Vagina (tissue), 2 donors: Measurements from ENCODE around the gene ARMC9. TPM values are rescaled to one million over a fixed set of nuclear protein-coding genes. Genes with fewer than 3 reads are reported as not detected.
A peak's percentile ranks its signal among the peaks of the same experiment; 100 is the strongest.

Source experiments
- DNase-seq, 2 donors: peaks; one replicate each; pipeline ENCODE4 v3.0.0-alpha.2; 2017; ENCODE audit errors: extremely low spot score in 2 of 2
- H3K27ac ChIP-seq: fragments of 200-600 bp; sonication (generic); one replicate; pipeline ENCODE4 v1.5.1; 2019
- H3K27me3 ChIP-seq: fragments of 200-600 bp; sonication (generic); one replicate; pipeline ENCODE4 v1.5.1; 2019
- H3K36me3 ChIP-seq, 2 donors: fragments of 200-600 bp; sonication (generic); one replicate each; pipeline ENCODE4 v1.5.1; 2017 to 2019
- H3K4me1 ChIP-seq: fragments of 200-600 bp; sonication (generic); one replicate; pipeline ENCODE4 v1.5.1; 2019
- H3K4me3 ChIP-seq, 2 donors: fragments of 200-600 bp; sonication (generic); 1 replicate in 1 of 2; 2 replicates in 1 of 2; pipeline ENCODE4 v1.5.1; 2016 to 2019
- H3K9me3 ChIP-seq: fragments of 200-600 bp; sonication (generic); one replicate; pipeline ENCODE4 v1.5.1; 2019
- POLR2A ChIP-seq, 2 donors: fragments of 450-650 bp; IDR thresholded peaks; one replicate each; pipeline ENCODE4 v1.6.1; 2017; ENCODE audit warnings: antibody characterized with exemption in 2 of 2, mild to moderate bottlenecking in 2 of 2, moderate library complexity in 2 of 2
- POLR2AphosphoS5 ChIP-seq, 2 donors: sonication (generic); formaldehyde crosslinking; IDR thresholded peaks; one replicate each; pipeline ENCODE4 v1.9.0; 2017; ENCODE audit warnings: antibody characterized with exemption in 2 of 2, mild to moderate bottlenecking in 2 of 2, low read depth in 1 of 2; ENCODE audit not compliant: insufficient read depth in 1 of 2
- intact Hi-C: fragments of 100-400 bp; cut with DNase I; formaldehyde crosslinking; loops from one replicate; pipeline ENCODE4 v1.15.1; 2023
- total RNA-seq: library from RNA; depleted of rRNA; stranded (reverse); fragments of >200 nt; gene quantifications from one replicate; pipeline ENCODE4 v1.2.3, GENCODE V29; 2016
- TF ChIP-seq, protein P1 (sequence below), 3 experiments: fragments of 450-650 bp in 2 of 3; fragments of 200-600 bp in 1 of 3; sonication (generic) in 1 of 3; IDR thresholded peaks; one replicate each; pipeline ENCODE4 v1.5.1; 2017 to 2019; ENCODE audit warnings: antibody characterized with exemption in 3 of 3, mild to moderate bottlenecking in 2 of 3, moderate library complexity in 2 of 3

The ARMC9 gene
- total RNA-seq, 1 donor from 2014 or later: 16.0 TPM

- Histone ChIP-seq H3K4me3 (no peak overlapping the region), H3K36me3 (peaks cover 0 to 41% of the 10 kb centered on the region in 2 donors), H3K27me3 (no peaks in the 10 kb centered on the region), H3K4me1 (peaks cover 12% of the 10 kb centered on the region), H3K9me3 (no peaks in the 10 kb centered on the region), H3K27ac (no peak overlapping the region)
- intact Hi-C loops: no loop called here
- no peak for DNase-seq
- TF ChIP-seq POLR2A (IDR thresholded peaks at IDR 0.05): no peak
- TF ChIP-seq POLR2AphosphoS5 (IDR thresholded peaks at IDR 0.05; ENCODE audit: insufficient read depth in 1 of 2, low read depth in 1 of 2): no peak
- TF ChIP-seq, protein P1, sequence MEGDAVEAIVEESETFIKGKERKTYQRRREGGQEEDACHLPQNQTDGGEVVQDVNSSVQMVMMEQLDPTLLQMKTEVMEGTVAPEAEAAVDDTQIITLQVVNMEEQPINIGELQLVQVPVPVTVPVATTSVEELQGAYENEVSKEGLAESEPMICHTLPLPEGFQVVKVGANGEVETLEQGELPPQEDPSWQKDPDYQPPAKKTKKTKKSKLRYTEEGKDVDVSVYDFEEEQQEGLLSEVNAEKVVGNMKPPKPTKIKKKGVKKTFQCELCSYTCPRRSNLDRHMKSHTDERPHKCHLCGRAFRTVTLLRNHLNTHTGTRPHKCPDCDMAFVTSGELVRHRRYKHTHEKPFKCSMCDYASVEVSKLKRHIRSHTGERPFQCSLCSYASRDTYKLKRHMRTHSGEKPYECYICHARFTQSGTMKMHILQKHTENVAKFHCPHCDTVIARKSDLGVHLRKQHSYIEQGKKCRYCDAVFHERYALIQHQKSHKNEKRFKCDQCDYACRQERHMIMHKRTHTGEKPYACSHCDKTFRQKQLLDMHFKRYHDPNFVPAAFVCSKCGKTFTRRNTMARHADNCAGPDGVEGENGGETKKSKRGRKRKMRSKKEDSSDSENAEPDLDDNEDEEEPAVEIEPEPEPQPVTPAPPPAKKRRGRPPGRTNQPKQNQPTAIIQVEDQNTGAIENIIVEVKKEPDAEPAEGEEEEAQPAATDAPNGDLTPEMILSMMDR (IDR thresholded peaks at IDR 0.05): no peak
Measured at GRCh38 chr2:231168460-231169139, 29.8 kb upstream of the ARMC9 start.

- H3K36me3 ChIP-seq: peaks cover 0 to 41% of the 10 kb centered on the region in 2 donors
- intact Hi-C loops: no loop called here
- no peak overlapping the region for H3K27ac ChIP-seq
- no peaks in the 10 kb centered on the region for H3K9me3 ChIP-seq
- peaks cover 12% of the 10 kb centered on the region for H3K4me1 ChIP-seq
- H3K4me3 ChIP-seq: no peak overlapping the region
- TF ChIP-seq, protein P1 (IDR thresholded peaks at IDR 0.05): no peak
- TF ChIP-seq POLR2A (IDR thresholded peaks at IDR 0.05) (no peak), POLR2AphosphoS5 (IDR thresholded peaks at IDR 0.05; ENCODE audit: insufficient read depth in 1 of 2, low read depth in 1 of 2) (no peak)
- no peaks in the 10 kb centered on the region for H3K27me3 ChIP-seq
- DNase-seq: no peak
Measured at GRCh38 chr2:231169488-231169887, 28.9 kb upstream of the ARMC9 start.

- no peak for DNase-seq
- Histone ChIP-seq H3K27me3 (no peaks in the 10 kb centered on the region), H3K4me1 (peaks cover 12% of the 10 kb centered on the region), H3K9me3 (no peaks in the 10 kb centered on the region), H3K27ac (no peak overlapping the region), H3K36me3 (peaks cover 0 to 41% of the 10 kb centered on the region in 2 donors), H3K4me3 (no peak overlapping the region)
- TF ChIP-seq, protein P1 (IDR thresholded peaks at IDR 0.05): no peak
- TF ChIP-seq POLR2A (IDR thresholded peaks at IDR 0.05) (no peak), POLR2AphosphoS5 (IDR thresholded peaks at IDR 0.05; ENCODE audit: insufficient read depth in 1 of 2, low read depth in 1 of 2) (no peak)
- intact Hi-C loops: no loop called here
Measured at GRCh38 chr2:231170055-231170454, 28.4 kb upstream of the ARMC9 start.

- no peak for TF ChIP-seq POLR2AphosphoS5 (IDR thresholded peaks at IDR 0.05; ENCODE audit: insufficient read depth in 1 of 2, low read depth in 1 of 2)
- TF ChIP-seq, protein P1 (IDR thresholded peaks at IDR 0.05): no peak
- no peak for TF ChIP-seq POLR2A (IDR thresholded peaks at IDR 0.05)
- H3K27me3 ChIP-seq: no peaks in the 10 kb centered on the region
- no peak for DNase-seq
- intact Hi-C loops: no loop called here
- no peaks in the 10 kb centered on the region for H3K9me3 ChIP-seq
- peak overlapping the region; percentile 6 for H3K27ac ChIP-seq
- H3K4me3 ChIP-seq: no peak overlapping the region
- peaks cover 0 to 24% of the 10 kb centered on the region in 2 donors for H3K36me3 ChIP-seq
- peaks cover 12% of the 10 kb centered on the region for H3K4me1 ChIP-seq
Measured at GRCh38 chr2:231172025-231172424, 26.4 kb upstream of the ARMC9 start.

GRCh38 chr2:231174211-231174651 lies 24.2 kb upstream of the ARMC9 start:
- peaks cover 12% of the 10 kb centered on the region for H3K4me1 ChIP-seq
- no peak overlapping the region for H3K4me3 ChIP-seq
- DNase-seq: no peak
- H3K27me3 ChIP-seq: no peaks in the 10 kb centered on the region
- H3K27ac ChIP-seq: no peak overlapping the region
- TF ChIP-seq POLR2A (IDR thresholded peaks at IDR 0.05) (no peak), POLR2AphosphoS5 (IDR thresholded peaks at IDR 0.05; ENCODE audit: insufficient read depth in 1 of 2, low read depth in 1 of 2) (no peak)
- TF ChIP-seq, protein P1 (IDR thresholded peaks at IDR 0.05): no peak
- intact Hi-C loops: no loop called here
- no peaks in the 10 kb centered on the region for H3K9me3 ChIP-seq
- peaks cover 0 to 16% of the 10 kb centered on the region in 2 donors for H3K36me3 ChIP-seq
